ENCODE measurements around the gene CBFA2T2. TPM values are rescaled to one million over a fixed set of nuclear protein-coding genes. Genes with fewer than 3 reads are reported as not detected.

Gene CBFA2T2
- polyA plus RNA-seq, 1 donor (not counting 4 experiments of a cell fraction or from before 2014, with no cell fraction given), result 6.8 TPM

GRCh38 chr20:33649201-33649681 lies 159.3 kb downstream of the CBFA2T2 start:
- Histone ChIP-seq H3K9ac (ENCODE audit: control insufficient read depth, extremely low read depth, insufficient read depth, low read length) (no peak overlapping the region), H3K36me3 (ENCODE audit: control insufficient read depth in 2 of 2, extremely low read depth in 1 of 2, insufficient read depth in 2 of 2, low read length in 2 of 2) (peaks cover 5 to 7% of the 10 kb centered on the region in 2 experiments), H3K4me2 (ENCODE audit: control insufficient read depth, extremely low read depth, insufficient read depth, low read depth, low read length) (no peak overlapping the region), H3K27me3 (ENCODE audit: control insufficient read depth, extremely low read depth, insufficient read depth, low read length) (no peaks in the 10 kb centered on the region), H4K20me1 (ENCODE audit: control insufficient read depth, extremely low read depth, insufficient read depth, low read length) (peaks cover 3% of the 10 kb centered on the region), H3K9me3 (ENCODE audit: control insufficient read depth, low read depth, low read length) (no peaks in the 10 kb centered on the region), H3K79me2 (ENCODE audit: control insufficient read depth, insufficient read depth, low read length) (no peaks in the 10 kb centered on the region), H3K4me3 (ENCODE audit: control insufficient read depth in 2 of 3, extremely low read depth in 1 of 3, insufficient read depth in 2 of 3, low read depth in 1 of 3, low read length in 3 of 3) (no peak overlapping the region), H3K9me1 (ENCODE audit: control insufficient read depth, extremely low read depth, insufficient read depth, low read length) (peaks cover 7% of the 10 kb centered on the region), H2AFZ (ENCODE audit: control insufficient read depth, low read length) (no peak overlapping the region), H3K4me1 (ENCODE audit: control insufficient read depth, extremely low read depth, insufficient read depth, low read length) (peaks cover 35% of the 10 kb centered on the region), H3K27ac (ENCODE audit: control insufficient read depth, insufficient read depth, low read length) (no peak overlapping the region)
- TF ChIP-seq CTCF (optimal IDR thresholded peaks at IDR 0.05 in 1 of 3, IDR thresholded peaks at IDR 0.05 in 1 of 3, conservative IDR thresholded peaks at IDR 0.05 in 1 of 3; ENCODE audit: extremely low read depth in 1 of 3, insufficient read depth in 2 of 3, low read length in 3 of 3) (no peak), EZH2 (IDR thresholded peaks at IDR 0.05; ENCODE audit: low read length) (no peak)
- dilution Hi-C loops (cut with MboI; ENCODE audit: extremely low pct_ligation_motif_present, low sequenced_read_pairs), result no loop called here
- DNase-seq (ENCODE audit: low read depth, low spot score) (no peak), FAIRE-seq (no peak)

- no peaks in the 10 kb centered on the region for H3K9me3 ChIP-seq (ENCODE audit: control insufficient read depth, low read depth, low read length)
- peaks cover 3% of the 10 kb centered on the region for H4K20me1 ChIP-seq (ENCODE audit: control insufficient read depth, extremely low read depth, insufficient read depth, low read length)
- H3K4me3 ChIP-seq (ENCODE audit: control insufficient read depth in 2 of 3, extremely low read depth in 1 of 3, insufficient read depth in 2 of 3, low read depth in 1 of 3, low read length in 3 of 3), result no peak overlapping the region
- H3K27me3 ChIP-seq (ENCODE audit: control insufficient read depth, extremely low read depth, insufficient read depth, low read length), result no peaks in the 10 kb centered on the region
- dilution Hi-C loops (cut with MboI; ENCODE audit: extremely low pct_ligation_motif_present, low sequenced_read_pairs), result no loop called here
- H3K4me2 ChIP-seq (ENCODE audit: control insufficient read depth, extremely low read depth, insufficient read depth, low read depth, low read length), result no peak overlapping the region
- peaks cover 7% of the 10 kb centered on the region for H3K9me1 ChIP-seq (ENCODE audit: control insufficient read depth, extremely low read depth, insufficient read depth, low read length)
- peaks cover 0 to 3% of the 10 kb centered on the region in 2 experiments for H3K36me3 ChIP-seq (ENCODE audit: control insufficient read depth in 2 of 2, extremely low read depth in 1 of 2, insufficient read depth in 2 of 2, low read length in 2 of 2)
- H3K9ac ChIP-seq (ENCODE audit: control insufficient read depth, extremely low read depth, insufficient read depth, low read length), result no peak overlapping the region
- DNase-seq (ENCODE audit: low read depth, low spot score) (no peak), FAIRE-seq (no peak)
- no peak overlapping the region for H3K27ac ChIP-seq (ENCODE audit: control insufficient read depth, insufficient read depth, low read length)
- no peak overlapping the region for H2AFZ ChIP-seq (ENCODE audit: control insufficient read depth, low read length)
- TF ChIP-seq EZH2 (IDR thresholded peaks at IDR 0.05; ENCODE audit: low read length) (no peak), CTCF (optimal IDR thresholded peaks at IDR 0.05 in 1 of 3, IDR thresholded peaks at IDR 0.05 in 1 of 3, conservative IDR thresholded peaks at IDR 0.05 in 1 of 3; ENCODE audit: extremely low read depth in 1 of 3, insufficient read depth in 2 of 3, low read length in 3 of 3) (no peak)
- H3K4me1 ChIP-seq (ENCODE audit: control insufficient read depth, extremely low read depth, insufficient read depth, low read length), result peaks cover 35% of the 10 kb centered on the region
- no peaks in the 10 kb centered on the region for H3K79me2 ChIP-seq (ENCODE audit: control insufficient read depth, insufficient read depth, low read length)
These were observed 160.3 kb downstream of the CBFA2T2 start for GRCh38 chr20:33650111-33650752.

Measured in keratinocyte (primary cell).